HEK293T (cell line): ENCODE results near the gene PSMB11.

ENCODE experiments used
- CTCF ChIA-PET: fragments of 350-600 bp; formaldehyde crosslinking; extraction: SDS; loops from one replicate; lab custom pipeline; 2021; ENCODE audit warnings: antibody characterized with exemption, inconsistent platforms; lab: Yijun Ruan, JAX
- POLR2A ChIA-PET: fragments of 350-600 bp; formaldehyde crosslinking; extraction: SDS; loops from one replicate; lab custom pipeline; 2020; ENCODE audit warnings: antibody characterized with exemption, inconsistent platforms; lab: Yijun Ruan, JAX
- DNase-seq: peaks from one replicate; pipeline ENCODE4 v3.0.0; 2012; ENCODE audit warnings: mixed read lengths; ENCODE audit errors: extremely low spot score
- ARNT ChIP-seq: fragments of 450-650 bp; IDR thresholded peaks from 2 replicates; pipeline ENCODE4 v1.6.1; 2017; ENCODE audit warnings: mild to moderate bottlenecking
- BHLHE40 ChIP-seq: fragments of 450-650 bp; IDR thresholded peaks from 2 replicates; pipeline ENCODE4 v1.6.1; 2016; ENCODE audit warnings: mild to moderate bottlenecking, moderate library complexity, borderline replicate concordance
- CTBP1 ChIP-seq: fragments of 450-650 bp; IDR thresholded peaks from 2 replicates; pipeline ENCODE4 v1.6.1; 2016; ENCODE audit warnings: borderline replicate concordance
- ELF4 ChIP-seq: fragments of 450-650 bp; IDR thresholded peaks from 2 replicates; pipeline ENCODE4 v1.6.1; 2017; ENCODE audit warnings: antibody characterized with exemption
- FOXA1 ChIP-seq: fragments of 450-650 bp; IDR thresholded peaks from 2 replicates; pipeline ENCODE4 v1.6.1; 2016; ENCODE audit warnings: mild to moderate bottlenecking
- FOXK2 ChIP-seq: fragments of 450-650 bp; IDR thresholded peaks from 2 replicates; pipeline ENCODE4 v1.6.1; 2016; ENCODE audit warnings: mild to moderate bottlenecking
- FOXM1 ChIP-seq: fragments of 450-650 bp; IDR thresholded peaks from 2 replicates; pipeline ENCODE4 v1.6.1; 2017; ENCODE audit warnings: mild to moderate bottlenecking, borderline replicate concordance
- HDGF ChIP-seq: fragments of 450-650 bp; IDR thresholded peaks from 2 replicates; pipeline ENCODE4 v1.6.1; 2017; ENCODE audit warnings: antibody characterized with exemption, borderline replicate concordance
- L3MBTL2 ChIP-seq: fragments of 450-650 bp; conservative IDR thresholded peaks from 2 replicates; pipeline ENCODE4 v1.6.1; 2016; ENCODE audit warnings: mild to moderate bottlenecking
- LEF1 ChIP-seq: fragments of 450-650 bp; IDR thresholded peaks from 2 replicates; pipeline ENCODE4 v1.6.1; 2017; ENCODE audit warnings: mild to moderate bottlenecking, borderline replicate concordance
- NFRKB ChIP-seq: fragments of 450-650 bp; IDR thresholded peaks from 2 replicates; pipeline ENCODE4 v1.6.1; 2016; ENCODE audit warnings: mild to moderate bottlenecking, moderate library complexity
- PKNOX1 ChIP-seq: fragments of 450-650 bp; IDR thresholded peaks from 2 replicates; pipeline ENCODE4 v1.6.1; 2016
- SP1 ChIP-seq: fragments of 450-650 bp; IDR thresholded peaks from 2 replicates; pipeline ENCODE4 v1.6.1; 2017
- SUZ12 ChIP-seq: fragments of 450-650 bp; IDR thresholded peaks from 2 replicates; pipeline ENCODE4 v1.6.1; 2016; ENCODE audit warnings: mild to moderate bottlenecking
- TARDBP ChIP-seq: fragments of 450-650 bp; IDR thresholded peaks from 2 replicates; pipeline ENCODE4 v1.6.1; 2016
- ZNF384 ChIP-seq: fragments of 450-650 bp; IDR thresholded peaks from 2 replicates; pipeline ENCODE4 v1.6.1; 2016

Gene PSMB11

GRCh38 chr14:23069413-23069806 is 27.4 kb downstream of the PSMB11 start:
- ChIA-PET CTCF (interaction anchor here (0.6 to 2.4 kb wide), 33 partner anchors 8 to 517 kb away, joined by 3 to 35 read pairs (median 5); partner anchors contain the start of genes ACIN1, C14orf119, CIROP and HAUS4), POLR2A (interaction anchor here (0.7 to 3.4 kb wide), 8 partner anchors 11 to 113 kb away, joined by 3 to 71 read pairs (median 6); partner anchors contain the start of genes ACIN1, C14orf119 and HAUS4)
- no peak for TF ChIP-seq NFRKB
- TF ChIP-seq HDGF, result no peak
- TF ChIP-seq TARDBP, result no peak
- no peak for TF ChIP-seq FOXK2
- TF ChIP-seq BHLHE40, result no peak
- TF ChIP-seq SP1, result no peak
- no peak for TF ChIP-seq CTBP1
- TF ChIP-seq FOXA1, result no peak
- TF ChIP-seq FOXM1, result no peak
- no peak for TF ChIP-seq ARNT
- no peak for TF ChIP-seq ZNF384
- no peak for TF ChIP-seq ELF4
- no peak for TF ChIP-seq PKNOX1
- no peak for TF ChIP-seq LEF1
- no peak for TF ChIP-seq SUZ12
- TF ChIP-seq L3MBTL2, result no peak
- DNase-seq, result no peak

- TF ChIP-seq CTBP1 (no peak), PKNOX1 (peak; percentile 53)
- DNase-seq, result no peak
- CTCF ChIA-PET, result interaction anchor here (0.6 to 2.1 kb wide), 8 partner anchors 8 to 112 kb away, joined by 3 to 12 read pairs (median 8); partner anchors contain the start of genes ACIN1 and C14orf119
- POLR2A ChIA-PET, result interaction anchor here (0.5 to 3.4 kb wide), 7 partner anchors 13 to 92 kb away, joined by 3 to 71 read pairs (median 4); partner anchors contain the start of genes ACIN1, C14orf119 and CDH24
These were observed 28.5 kb downstream of the PSMB11 start for GRCh38 chr14:23070262-23071129.

GRCh38 chr14:23071244-23071920 is 29.4 kb downstream of the PSMB11 start:
- TF ChIP-seq LEF1 (no peak), NFRKB (peak; percentile 46; the same call in 1 of the 2 replicates), ELF4 (peak; percentile 25; the same call in 1 of the 2 replicates)
- CTCF ChIA-PET, result interaction anchor here (0.8 to 2.1 kb wide), 10 partner anchors 12 to 142 kb away, joined by 3 to 12 read pairs (median 4); partner anchors contain the start of genes ACIN1, C14orf119 and PRMT5
- peak; percentile 89 for DNase-seq
- POLR2A ChIA-PET, result interaction anchor here (0.6 to 3.4 kb wide), 19 partner anchors 9 to 250 kb away, joined by 3 to 71 read pairs (median 4); partner anchors contain the start of genes ACIN1, AJUBA, C14orf119 and CDH24

GRCh38 chr14:23071921-23072539 is 30.0 kb downstream of the PSMB11 start:
- TF ChIP-seq CTBP1 (no peak), FOXM1 (no peak), LEF1 (no peak), SUZ12 (no peak), ARNT (no peak), BHLHE40 (no peak), L3MBTL2 (no peak; the same call in 1 of the 2 replicates), ZNF384 (no peak), TARDBP (no peak), SP1 (no peak), PKNOX1 (no peak), FOXA1 (no peak), ELF4 (no peak), HDGF (no peak), NFRKB (no peak), FOXK2 (no peak)
- POLR2A ChIA-PET, result interaction anchor here (0.6 to 3.4 kb wide), 20 partner anchors 9 to 249 kb away, joined by 3 to 71 read pairs (median 4); partner anchors contain the start of genes ACIN1, AJUBA, C14orf119 and CDH24
- CTCF ChIA-PET, result interaction anchor here (0.8 to 2.1 kb wide), 10 partner anchors 13 to 143 kb away, joined by 3 to 12 read pairs (median 4); partner anchors contain the start of genes ACIN1, C14orf119 and PRMT5
- DNase-seq, result peak; percentile 31

GRCh38 chr14:23074906-23075305 is 32.9 kb downstream of the PSMB11 start:
- no peak for DNase-seq
- ChIA-PET POLR2A (interaction anchor here (1.3 kb wide), 1 partner anchor 20 kb away, joined by 6 read pairs; the partner anchor contains the start of genes ACIN1 and C14orf119), CTCF (no interaction called here)
- no peak for TF ChIP-seq BHLHE40
- no peak for TF ChIP-seq SUZ12
- TF ChIP-seq HDGF, result no peak
- no peak for TF ChIP-seq FOXM1
- no peak for TF ChIP-seq ARNT
- TF ChIP-seq SP1, result no peak
